NT2/D1 (cell line): ENCODE results near the gene HIGD1C.

Experiments
- SUZ12 ChIP-seq: IDR thresholded peaks from 2 replicates; pipeline ENCODE4 v1.6.1; 2011; ENCODE audit not compliant: insufficient read length, insufficient read depth; ENCODE audit errors: extremely low read depth
- YY1 ChIP-seq: IDR thresholded peaks from 2 replicates; pipeline ENCODE4 v1.6.1; 2011; ENCODE audit not compliant: insufficient read length, insufficient read depth
- ZNF274 ChIP-seq: IDR thresholded peaks from 2 replicates; pipeline ENCODE4 v1.6.1; 2011; ENCODE audit warnings: mild to moderate bottlenecking, low read depth, low read length

- TF ChIP-seq YY1 (no peak), SUZ12 (no peak), ZNF274 (no peak)
Measured at GRCh38 chr12:50932787-50933280, 19.5 kb upstream of the HIGD1C start.
